Measurements from ENCODE around the gene MEX3A.

MEX3A gene

DNA sequence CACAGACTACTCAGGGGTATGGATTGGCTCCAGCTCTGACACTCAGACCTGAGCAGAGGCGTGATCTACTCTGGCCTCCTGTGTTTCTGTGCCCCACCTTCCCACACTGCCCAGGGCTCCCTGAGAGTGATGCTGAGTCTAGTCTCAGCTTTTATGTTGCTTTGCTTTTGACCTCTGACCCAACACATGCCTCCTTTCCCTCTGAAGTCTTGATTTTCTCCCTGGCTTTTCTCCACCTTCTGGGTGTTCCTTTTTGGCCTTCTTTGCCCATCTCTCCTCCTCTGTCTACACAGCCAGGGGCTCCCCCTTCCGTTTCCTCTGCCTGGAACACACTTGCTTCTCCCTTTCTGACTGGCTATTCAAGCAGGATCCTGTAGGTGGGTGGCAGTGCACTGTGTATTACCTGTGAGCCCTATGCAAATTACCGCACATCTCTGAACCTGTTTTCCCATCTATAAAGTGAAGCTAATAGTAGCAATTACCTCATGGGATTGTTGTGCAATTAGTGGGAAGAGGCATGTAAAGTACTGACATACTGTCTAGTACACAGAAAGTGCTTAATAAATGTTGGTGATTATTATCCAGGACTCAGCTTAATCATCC lies 13.7 kb upstream of the MEX3A start:
- Histone ChIP-seq H3K4me3 (ENCODE audit: low read length) (no peak overlapping the region), H3K36me3 (ENCODE audit: control insufficient read depth, insufficient read depth, low read length) (no peaks in the 10 kb centered on the region), H3K27me3 (ENCODE audit: control insufficient read depth, insufficient read depth, low read length) (no peaks in the 10 kb centered on the region), H3K9me3 (ENCODE audit: control insufficient read depth, low read length) (no peaks in the 10 kb centered on the region), H3K4me1 (ENCODE audit: control insufficient read depth, insufficient read depth, low read length) (peaks cover 25% of the 10 kb centered on the region), H3K9ac (ENCODE audit: low read length) (no peak overlapping the region)

DNA sequence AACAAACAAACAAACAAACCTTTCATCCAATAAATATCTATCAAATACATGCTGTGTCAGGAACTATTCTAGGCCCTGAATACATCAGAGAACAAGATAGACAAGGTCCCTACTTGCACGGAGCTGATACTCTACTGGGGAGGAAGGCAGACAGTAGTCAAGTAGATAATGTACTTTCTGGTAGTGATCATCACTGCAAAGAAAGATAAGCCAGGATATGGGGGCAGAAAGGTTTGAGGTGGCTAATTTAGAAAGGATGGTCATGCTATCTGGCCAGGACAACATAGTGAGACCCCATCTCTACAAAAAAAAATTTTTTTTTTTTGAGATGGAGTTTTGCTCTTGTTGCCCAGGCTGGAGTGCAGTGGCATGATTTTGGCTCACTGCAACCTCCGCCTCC lies 9.3 kb upstream of the MEX3A start:
- H3K27me3 ChIP-seq (ENCODE audit: control insufficient read depth, insufficient read depth, low read length) = no peaks in the 10 kb centered on the region
- H3K9ac ChIP-seq (ENCODE audit: low read length) = no peak overlapping the region
- H3K4me3 ChIP-seq (ENCODE audit: low read length) = no peak overlapping the region
- peaks cover 8% of the 10 kb centered on the region for H3K4me1 ChIP-seq (ENCODE audit: control insufficient read depth, insufficient read depth, low read length)
- no peaks in the 10 kb centered on the region for H3K9me3 ChIP-seq (ENCODE audit: control insufficient read depth, low read length)
- no peaks in the 10 kb centered on the region for H3K36me3 ChIP-seq (ENCODE audit: control insufficient read depth, insufficient read depth, low read length)

GRCh38 chr1:156090840-156091188 lies 8.5 kb upstream of the MEX3A start:
- peaks cover 4% of the 10 kb centered on the region for H3K4me1 ChIP-seq (ENCODE audit: control insufficient read depth, insufficient read depth, low read length)
- H3K4me3 ChIP-seq (ENCODE audit: low read length) = no peak overlapping the region

GRCh38 chr1:156090138-156090839 lies 8.0 kb upstream of the MEX3A start:
- no peaks in the 10 kb centered on the region for H3K9me3 ChIP-seq (ENCODE audit: control insufficient read depth, low read length)
- H3K36me3 ChIP-seq (ENCODE audit: control insufficient read depth, insufficient read depth, low read length) = no peaks in the 10 kb centered on the region
- no peak overlapping the region for H3K9ac ChIP-seq (ENCODE audit: low read length)
- H3K27me3 ChIP-seq (ENCODE audit: control insufficient read depth, insufficient read depth, low read length) = no peaks in the 10 kb centered on the region
- H3K4me1 ChIP-seq (ENCODE audit: control insufficient read depth, insufficient read depth, low read length) = peaks cover 4% of the 10 kb centered on the region
- no peak overlapping the region for H3K4me3 ChIP-seq (ENCODE audit: low read length)

More at GRCh38 chr1:156090840-156091188, 8.5 kb upstream of the MEX3A start:
- no peaks in the 10 kb centered on the region for H3K27me3 ChIP-seq (ENCODE audit: control insufficient read depth, insufficient read depth, low read length)
- no peaks in the 10 kb centered on the region for H3K36me3 ChIP-seq (ENCODE audit: control insufficient read depth, insufficient read depth, low read length)
- no peak overlapping the region for H3K9ac ChIP-seq (ENCODE audit: low read length)
- H3K9me3 ChIP-seq (ENCODE audit: control insufficient read depth, low read length) = no peaks in the 10 kb centered on the region

DNA sequence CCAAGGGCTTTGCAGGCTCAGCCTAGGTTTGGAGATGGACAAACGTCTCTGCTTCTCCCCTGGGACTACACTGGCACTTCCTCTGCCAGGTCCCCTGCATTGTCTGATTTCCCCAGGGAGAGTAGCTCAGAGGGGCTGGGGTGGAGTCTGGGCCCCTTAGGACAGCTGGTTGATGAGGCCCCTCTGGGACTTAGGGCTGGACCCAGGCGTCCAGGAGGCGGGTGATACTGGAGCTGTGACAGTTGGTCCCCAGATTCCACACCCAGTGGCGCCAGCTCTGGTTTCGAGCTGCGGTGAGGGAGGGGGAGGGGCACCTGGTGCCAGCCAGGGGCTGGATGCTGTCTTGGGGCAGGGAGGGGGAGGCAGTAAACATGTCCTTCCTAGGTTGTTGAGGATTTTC lies 7.4 kb upstream of the MEX3A start:
- Histone ChIP-seq H3K4me1 (ENCODE audit: control insufficient read depth, insufficient read depth, low read length) (peaks cover 4% of the 10 kb centered on the region), H3K4me3 (ENCODE audit: low read length) (no peak overlapping the region), H3K36me3 (ENCODE audit: control insufficient read depth, insufficient read depth, low read length) (no peaks in the 10 kb centered on the region), H3K27me3 (ENCODE audit: control insufficient read depth, insufficient read depth, low read length) (no peaks in the 10 kb centered on the region), H3K9ac (ENCODE audit: low read length) (no peak overlapping the region), H3K9me3 (ENCODE audit: control insufficient read depth, low read length) (no peaks in the 10 kb centered on the region)

GRCh38 chr1:156086256-156086662 lies 4.0 kb upstream of the MEX3A start:
- peaks cover 10% of the 10 kb centered on the region for H3K4me1 ChIP-seq (ENCODE audit: control insufficient read depth, insufficient read depth, low read length)
- H3K9me3 ChIP-seq (ENCODE audit: control insufficient read depth, low read length) = no peaks in the 10 kb centered on the region
- H3K36me3 ChIP-seq (ENCODE audit: control insufficient read depth, insufficient read depth, low read length) = no peaks in the 10 kb centered on the region

GRCh38 chr1:156083800-156084790 lies 1.8 kb upstream of the MEX3A start:
- H3K4me3 ChIP-seq (ENCODE audit: low read length) = no peak overlapping the region
- H3K9me3 ChIP-seq (ENCODE audit: control insufficient read depth, low read length) = no peaks in the 10 kb centered on the region
- H3K9ac ChIP-seq (ENCODE audit: low read length) = peak overlapping the region; percentile 25
- peaks cover 6% of the 10 kb centered on the region for H3K4me1 ChIP-seq (ENCODE audit: control insufficient read depth, insufficient read depth, low read length)
- H3K36me3 ChIP-seq (ENCODE audit: control insufficient read depth, insufficient read depth, low read length) = no peaks in the 10 kb centered on the region
- no peaks in the 10 kb centered on the region for H3K27me3 ChIP-seq (ENCODE audit: control insufficient read depth, insufficient read depth, low read length)

More at GRCh38 chr1:156086256-156086662, 4.0 kb upstream of the MEX3A start:
- Histone ChIP-seq H3K4me3 (ENCODE audit: low read length) (no peak overlapping the region), H3K27me3 (ENCODE audit: control insufficient read depth, insufficient read depth, low read length) (no peaks in the 10 kb centered on the region), H3K9ac (ENCODE audit: low read length) (no peak overlapping the region)

GRCh38 chr1:156081917-156082308 lies 352 bp downstream of the MEX3A start:
- Histone ChIP-seq H3K9ac (ENCODE audit: low read length) (peak overlapping the region; percentile 64), H3K36me3 (ENCODE audit: control insufficient read depth, insufficient read depth, low read length) (no peaks in the 10 kb centered on the region), H3K4me3 (ENCODE audit: low read length) (no peak overlapping the region), H3K27me3 (ENCODE audit: control insufficient read depth, insufficient read depth, low read length) (no peaks in the 10 kb centered on the region), H3K9me3 (ENCODE audit: control insufficient read depth, low read length) (no peaks in the 10 kb centered on the region), H3K4me1 (ENCODE audit: control insufficient read depth, insufficient read depth, low read length) (peaks cover 11% of the 10 kb centered on the region)

DNA sequence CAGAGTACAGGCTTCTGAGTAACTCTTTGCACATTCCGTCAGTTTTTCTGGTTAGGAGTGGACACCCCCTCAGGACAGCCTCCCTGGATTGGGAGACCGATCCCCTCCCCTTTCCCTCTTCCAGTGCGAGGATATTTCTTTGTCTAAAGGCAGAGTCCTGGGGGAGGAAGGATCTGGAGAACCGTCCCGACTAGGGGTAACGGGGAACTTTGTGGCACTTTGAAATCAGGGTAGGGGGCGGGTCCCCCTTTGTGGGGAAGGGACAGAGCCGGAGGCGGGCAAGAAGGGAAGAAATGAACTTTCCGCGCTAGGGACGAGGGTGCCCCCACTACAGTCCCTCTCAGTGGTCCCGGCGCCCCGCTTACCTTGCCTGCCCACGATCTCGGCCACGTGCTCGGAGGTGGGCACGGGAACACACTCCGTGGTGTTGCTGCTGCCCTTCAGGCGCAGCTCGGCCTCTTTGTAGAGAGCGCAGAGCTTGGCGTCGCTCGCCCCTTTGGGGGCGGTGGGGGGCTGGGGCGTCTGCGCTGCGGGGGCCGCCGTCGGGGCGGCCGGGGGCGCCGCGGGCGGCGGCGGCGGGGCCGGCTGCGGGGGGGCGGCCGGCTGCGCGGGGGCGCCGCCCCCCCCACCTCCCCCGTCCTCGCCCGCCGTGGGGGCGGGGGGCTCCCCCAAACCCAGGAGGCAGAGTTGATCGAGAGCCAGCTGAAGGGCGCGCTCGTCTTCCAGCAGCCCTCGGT lies 917 bp downstream of the MEX3A start:
- H3K4me3 ChIP-seq (ENCODE audit: low read length) = no peak overlapping the region
- no peaks in the 10 kb centered on the region for H3K36me3 ChIP-seq (ENCODE audit: control insufficient read depth, insufficient read depth, low read length)
- peak overlapping the region; percentile 64 for H3K9ac ChIP-seq (ENCODE audit: low read length)
- no peaks in the 10 kb centered on the region for H3K27me3 ChIP-seq (ENCODE audit: control insufficient read depth, insufficient read depth, low read length)
- H3K9me3 ChIP-seq (ENCODE audit: control insufficient read depth, low read length) = no peaks in the 10 kb centered on the region
- H3K4me1 ChIP-seq (ENCODE audit: control insufficient read depth, insufficient read depth, low read length) = peaks cover 11% of the 10 kb centered on the region

DNA sequence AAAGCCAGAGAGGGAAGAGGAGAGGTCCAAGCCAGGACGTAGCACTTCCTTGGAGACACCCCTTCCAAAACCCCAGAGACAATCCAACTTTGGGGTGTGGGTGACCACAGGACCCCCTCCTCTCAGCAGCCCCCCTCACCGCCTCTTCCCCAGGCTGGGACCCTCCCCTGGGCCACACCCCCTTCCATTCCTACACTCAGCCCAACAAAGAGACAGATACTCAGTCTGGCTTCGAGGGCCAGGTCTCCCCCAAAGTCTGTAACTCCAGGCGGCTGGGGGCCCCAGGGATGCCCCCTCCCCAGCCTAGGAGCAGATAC lies 1.4 kb downstream of the MEX3A start:
- Histone ChIP-seq H3K36me3 (ENCODE audit: control insufficient read depth, insufficient read depth, low read length) (no peaks in the 10 kb centered on the region), H3K27me3 (ENCODE audit: control insufficient read depth, insufficient read depth, low read length) (no peaks in the 10 kb centered on the region), H3K4me3 (ENCODE audit: low read length) (no peak overlapping the region), H3K4me1 (ENCODE audit: control insufficient read depth, insufficient read depth, low read length) (peaks cover 15% of the 10 kb centered on the region), H3K9me3 (ENCODE audit: control insufficient read depth, low read length) (no peaks in the 10 kb centered on the region), H3K9ac (ENCODE audit: low read length) (no peak overlapping the region)

- Histone ChIP-seq H3K9me3 (ENCODE audit: control insufficient read depth, low read length) (no peaks in the 10 kb centered on the region), H3K9ac (ENCODE audit: low read length) (no peak overlapping the region), H3K4me3 (ENCODE audit: low read length) (no peak overlapping the region), H3K36me3 (ENCODE audit: control insufficient read depth, insufficient read depth, low read length) (no peaks in the 10 kb centered on the region), H3K27me3 (ENCODE audit: control insufficient read depth, insufficient read depth, low read length) (no peaks in the 10 kb centered on the region), H3K4me1 (ENCODE audit: control insufficient read depth, insufficient read depth, low read length) (peaks cover 17% of the 10 kb centered on the region)
Measured at GRCh38 chr1:156080241-156080862, 1.9 kb downstream of the MEX3A start.
